Adrenal gland (tissue), 12 donors: ENCODE measurements around the gene ACOT11. TPM values are rescaled to one million over a fixed set of nuclear protein-coding genes. Genes with fewer than 3 reads are reported as not detected.

Source experiments
- DNase-seq, 7 donors: peaks; one replicate each; pipeline ENCODE4 v3.0.0-alpha.2; 2019 to 2020
- H3K27ac ChIP-seq, 5 donors: fragments of 200-600 bp; sonication (generic) in 4 of 5; 1 replicate in 3 of 5; 2 replicates in 2 of 5; pipeline versions ENCODE4 v1.5.1 to v1.8.0; 2016 to 2020; ENCODE audit warnings: mild to moderate bottlenecking in 1 of 5
- H3K27me3 ChIP-seq: fragments of 200-600 bp; 2 replicates; pipeline ENCODE4 v1.8.0; 2021
- H3K36me3 ChIP-seq, 2 donors: fragments of 200-600 bp; replicated peaks in 1 of 2; 1 replicate in 1 of 2; 2 replicates in 1 of 2; pipeline versions ENCODE4 v1.5.1 to v1.8.0; 2018 to 2022
- H3K4me1 ChIP-seq, 2 donors: fragments of 200-600 bp; replicated peaks in 1 of 2; 1 replicate in 1 of 2; 2 replicates in 1 of 2; pipeline versions ENCODE4 v1.5.1 to v1.8.0; 2018 to 2021
- H3K4me3 ChIP-seq, 4 donors: fragments of 200-600 bp; sonication (generic) in 3 of 4; one replicate each; pipeline ENCODE4 v1.5.1; 2016 to 2018
- H3K9me3 ChIP-seq, 3 donors: fragments of 200-600 bp; sonication (generic) in 1 of 3; replicated peaks in 1 of 3; 1 replicate in 2 of 3; 2 replicates in 1 of 3; pipeline versions ENCODE4 v1.5.1 to v1.8.0; 2016 to 2021
- CTCF ChIP-seq, 6 experiments: fragments of 450-650 bp in 4 of 6; fragments of 200-600 bp in 2 of 6; sonication (generic) in 1 of 6; IDR thresholded peaks; 1 replicate in 5 of 6; 2 replicates in 1 of 6; pipeline versions ENCODE4 v1.5.1 to v1.8.0; 2016 to 2021; ENCODE audit warnings: antibody characterized with exemption in 6 of 6, mild to moderate bottlenecking in 2 of 6, moderate library complexity in 1 of 6
- POLR2A ChIP-seq, 2 donors: fragments of 450-650 bp; IDR thresholded peaks; one replicate each; pipeline ENCODE4 v1.6.1; 2017; ENCODE audit warnings: antibody characterized with exemption in 2 of 2, mild to moderate bottlenecking in 2 of 2, moderate library complexity in 1 of 2
- WGBS, 4 donors: extraction: QIAGEN DNeasy Blood & Tissue Kit in 2 of 4; methylation state at CpG; one replicate each; pipeline versions ENCODE4 v1.1.5 to v1.1.7; 2013 to 2017; 5-methylcytosine and 5-hydroxymethylcytosine counted together
- intact Hi-C, 2 donors: fragments of 100-400 bp; cut with DNase I; formaldehyde crosslinking; loops; one replicate each; pipeline versions ENCODE4 v1.14.1 to v1.15.0; 2022 to 2023
- polyA plus RNA-seq, 3 donors: library from polyadenylated mRNA; stranded (reverse); fragments of 200-250 nt in 2 of 3; fragments of 350-450 nt in 1 of 3; fragmentation: Illumina TruSeq in 1 of 3; extraction: RNeasy Lipid Tissue Mini Kit (QIAGEN cat#74804) in 1 of 3; gene quantifications; one replicate each; pipeline ENCODE4 v1.2.3, GENCODE V29; 2013 to 2014
- total RNA-seq, 9 donors: library from RNA; depleted of rRNA in 4 of 9; stranded (reverse); fragments of >200 nt in 4 of 9; fragments of 120-200 nt in 1 of 9; fragmentation: NEBNext Ultra II Directional in 1 of 9; extraction: Animal tissue kit (Norgen Biotek cat#: 25700) in 1 of 9; gene quantifications; one replicate each; pipeline versions ENCODE4 v1.1.0 to v1.2.4, GENCODE V29; 2013 to 2023
- donor health status: healthy with polysubstance abuse.
- donor health status: Bipolar disorder and iron deficiency.
- donor health status: DM: yes; HTN: yes; CAD: no.
- donor health status: DM: no; HTN: no; CAD: no.
- donor health status: DM: no; HTN: no; CAD: no.
- donor health status: DM: yes; HTN: yes; CAD: no.

The ACOT11 gene
- total and polyA plus RNA-seq, 12 donors, result 1.6 to 12.7 (median 9.1) TPM

- Histone ChIP-seq H3K27me3 (no peaks in the 10 kb centered on the region), H3K9me3 (no peaks in the 10 kb centered on the region), H3K4me1 (no peaks in the 10 kb centered on the region), H3K27ac (no peak overlapping the region), H3K4me3 (no peak overlapping the region), H3K36me3 (no peaks in the 10 kb centered on the region)
- DNase-seq, result no peak
- TF ChIP-seq CTCF (IDR thresholded peaks at IDR 0.05), result no peak
- TF ChIP-seq POLR2A (IDR thresholded peaks at IDR 0.05), result no peak
- intact Hi-C loops, result no loop called here
- WGBS, 4 donors, result 65 to 83% (median 70%) methylated on average over 3 to 4 of the region's 4 CpGs
These were observed 31.6 kb upstream of the ACOT11 start for GRCh38 chr1:54516249-54516920.

DNA sequence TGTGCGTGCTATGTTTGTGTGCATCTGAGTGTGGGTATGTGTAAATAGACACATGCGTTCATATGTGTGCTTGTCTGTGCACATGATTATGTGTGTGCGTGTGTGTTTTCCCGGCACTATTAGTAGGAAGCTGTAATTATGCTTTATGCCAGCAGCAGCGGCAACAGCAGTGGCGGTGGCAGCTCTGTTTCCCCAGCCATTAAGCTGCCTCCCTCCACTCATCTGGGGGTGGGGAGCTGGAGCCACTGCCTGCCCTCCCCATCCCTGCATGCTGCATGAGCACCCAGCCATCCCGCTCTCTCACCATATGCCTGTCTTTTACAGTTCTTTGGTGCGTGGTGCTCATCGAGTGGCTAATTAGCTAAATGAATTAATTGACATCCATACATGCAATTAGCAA lies 30.5 kb upstream of the ACOT11 start:
- Histone ChIP-seq H3K27ac (no peak overlapping the region), H3K27me3 (no peaks in the 10 kb centered on the region), H3K9me3 (no peaks in the 10 kb centered on the region), H3K4me1 (no peaks in the 10 kb centered on the region), H3K4me3 (no peak overlapping the region), H3K36me3 (no peaks in the 10 kb centered on the region)
- DNase-seq, result no peak
- 80 to 87% (median 83%) methylated on average over 8 to 9 of the region's 9 CpGs for WGBS, 4 donors
- intact Hi-C loops, result no loop called here
- no peak for TF ChIP-seq CTCF (IDR thresholded peaks at IDR 0.05)
- TF ChIP-seq POLR2A (IDR thresholded peaks at IDR 0.05), result no peak

GRCh38 chr1:54518489-54518888 lies 29.5 kb upstream of the ACOT11 start:
- intact Hi-C loops, result no loop called here
- Histone ChIP-seq H3K9me3 (no peaks in the 10 kb centered on the region), H3K4me1 (no peaks in the 10 kb centered on the region), H3K4me3 (no peak overlapping the region), H3K27ac (no peak overlapping the region), H3K36me3 (no peaks in the 10 kb centered on the region), H3K27me3 (no peaks in the 10 kb centered on the region)
- TF ChIP-seq POLR2A (IDR thresholded peaks at IDR 0.05) (no peak), CTCF (IDR thresholded peaks at IDR 0.05) (no peak)
- no peak for DNase-seq
- WGBS, 4 donors, result 77 to 87% (median 83%) methylated on average over 2 of the region's 2 CpGs

GRCh38 chr1:54519709-54520108 lies 28.3 kb upstream of the ACOT11 start:
- Histone ChIP-seq H3K27ac (no peak overlapping the region), H3K36me3 (no peaks in the 10 kb centered on the region), H3K9me3 (no peaks in the 10 kb centered on the region), H3K4me3 (no peak overlapping the region), H3K27me3 (no peaks in the 10 kb centered on the region), H3K4me1 (no peaks in the 10 kb centered on the region)
- peak in 1 of 7 donors; percentile 19 for DNase-seq
- TF ChIP-seq CTCF (IDR thresholded peaks at IDR 0.05) (peak in 2 of 6 experiments; percentile 7 to 8), POLR2A (IDR thresholded peaks at IDR 0.05) (no peak)
- 58 to 83% (median 68%) methylated on average over 3 to 5 of the region's 5 CpGs for WGBS, 4 donors
- intact Hi-C loops, result no loop called here
